ENCODE results near the gene COQ5.
"Not testable (repeated sequence)": the region's sequence is repeated elsewhere in the genome, so short reads cannot be mapped to it uniquely, and the experiment has no call there.

The COQ5 gene

DNA sequence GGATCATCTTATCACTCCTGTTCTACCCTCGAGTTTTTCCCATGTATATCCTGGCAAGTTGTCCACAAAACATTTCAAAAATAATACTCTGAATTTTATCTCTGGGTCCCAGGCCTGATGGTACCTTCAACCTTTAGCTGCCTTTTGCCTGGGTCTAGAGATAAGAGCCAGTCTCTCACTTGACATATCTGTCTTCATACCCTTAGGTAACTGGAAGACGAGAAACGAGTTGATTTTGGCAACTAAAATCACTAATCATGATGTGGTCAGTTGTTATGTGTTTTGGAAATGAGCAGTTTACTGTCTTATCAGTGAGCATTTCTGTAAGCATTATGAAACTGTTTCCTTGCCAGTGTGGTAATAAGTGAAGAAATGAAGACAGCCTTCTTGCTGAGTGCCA is 11.5 kb upstream of the COQ5 start:
- Histone ChIP-seq H3K27ac (ENCODE audit: low read length) (peak overlapping the region; percentile 37), H3K9ac (ENCODE audit: low read length in 2 of 2) (no peak overlapping the region), H3K36me3 (ENCODE audit: control insufficient read depth in 2 of 2, insufficient read depth in 2 of 2, low read length in 2 of 2) (peaks cover 0 to 3% of the 10 kb centered on the region in 2 donors), H3K4me1 (ENCODE audit: control insufficient read depth, insufficient read depth, low read length) (peaks cover 46% of the 10 kb centered on the region), H3K27me3 (ENCODE audit: control insufficient read depth in 1 of 2, insufficient read depth in 2 of 2, low read length in 2 of 2) (no peaks in the 10 kb centered on the region), H3K4me3 (ENCODE audit: low read length in 2 of 2) (no peak overlapping the region), H3K9me3 (ENCODE audit: control insufficient read depth in 2 of 2, low read length in 2 of 2) (no peaks in the 10 kb centered on the region)

DNA sequence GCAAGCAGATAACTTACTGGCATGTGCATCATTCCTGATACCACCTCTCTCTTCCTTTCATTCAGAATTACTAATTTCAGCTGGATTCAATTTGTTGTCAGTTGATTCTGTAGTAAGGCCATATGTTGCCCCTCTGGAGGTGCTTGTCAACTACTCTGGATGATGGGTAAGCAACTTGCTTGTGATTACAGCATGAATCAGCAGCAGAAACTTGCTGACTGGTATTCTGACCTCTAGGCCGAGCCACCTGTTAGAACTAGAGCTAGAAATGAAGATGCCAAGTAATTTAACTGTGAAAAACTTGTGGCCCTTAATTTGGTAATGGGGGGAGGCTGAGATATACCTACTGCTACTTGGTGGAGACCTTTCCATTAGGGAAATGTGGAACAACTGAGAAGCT is 10.3 kb upstream of the COQ5 start:
- no peaks in the 10 kb centered on the region for H3K9me3 ChIP-seq (ENCODE audit: control insufficient read depth in 2 of 2, low read length in 2 of 2)
- H3K4me3 ChIP-seq (ENCODE audit: low read length in 2 of 2), result peak overlapping the region; percentile 40 to 42
- no peaks in the 10 kb centered on the region for H3K27me3 ChIP-seq (ENCODE audit: control insufficient read depth in 1 of 2, insufficient read depth in 2 of 2, low read length in 2 of 2)
- H3K27ac ChIP-seq (ENCODE audit: low read length), result peak overlapping the region; percentile 19
- no peak overlapping the region for H3K9ac ChIP-seq (ENCODE audit: low read length in 2 of 2)
- peaks cover 45% of the 10 kb centered on the region for H3K4me1 ChIP-seq (ENCODE audit: control insufficient read depth, insufficient read depth, low read length)
- H3K36me3 ChIP-seq (ENCODE audit: control insufficient read depth in 2 of 2, insufficient read depth in 2 of 2, low read length in 2 of 2), result peaks cover 0 to 3% of the 10 kb centered on the region in 2 donors

GRCh38 chr12:120538281-120539156 is 9.6 kb upstream of the COQ5 start:
- Histone ChIP-seq H3K4me3 (ENCODE audit: low read length in 2 of 2) (peak overlapping the region; percentile 30 to 45), H3K9ac (ENCODE audit: low read length in 2 of 2) (peak overlapping the region; percentile 1 to 46), H3K27ac (ENCODE audit: low read length) (peak overlapping the region; percentile 46), H3K4me1 (ENCODE audit: control insufficient read depth, insufficient read depth, low read length) (peaks cover 38% of the 10 kb centered on the region), H3K27me3 (ENCODE audit: control insufficient read depth in 1 of 2, insufficient read depth in 2 of 2, low read length in 2 of 2) (no peaks in the 10 kb centered on the region), H3K36me3 (ENCODE audit: control insufficient read depth in 2 of 2, insufficient read depth in 2 of 2, low read length in 2 of 2) (peaks cover 0 to 3% of the 10 kb centered on the region in 2 donors), H3K9me3 (ENCODE audit: control insufficient read depth in 2 of 2, low read length in 2 of 2) (no peaks in the 10 kb centered on the region)

DNA sequence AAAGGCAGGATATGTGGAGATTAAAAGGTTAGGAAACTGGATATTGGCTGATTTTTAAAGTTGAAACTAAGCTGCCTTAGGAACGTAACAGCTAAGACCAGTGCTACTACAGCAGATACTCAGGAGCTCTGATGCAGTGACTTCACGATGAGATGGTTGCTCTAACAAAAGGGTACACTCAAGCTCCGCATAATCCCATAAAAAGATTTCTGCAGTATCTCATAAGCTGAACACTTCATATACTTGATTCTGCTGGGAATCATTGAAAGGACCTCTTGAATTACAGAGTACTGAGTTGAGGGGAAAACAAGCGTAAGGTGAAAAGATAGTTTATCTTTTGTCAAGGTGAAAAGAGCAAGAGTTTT is 8.9 kb upstream of the COQ5 start:
- H3K9me3 ChIP-seq (ENCODE audit: control insufficient read depth in 2 of 2, low read length in 2 of 2), result no peaks in the 10 kb centered on the region
- H3K27ac ChIP-seq (ENCODE audit: low read length), result peak overlapping the region; percentile 46
- no peaks in the 10 kb centered on the region for H3K27me3 ChIP-seq (ENCODE audit: control insufficient read depth in 1 of 2, insufficient read depth in 2 of 2, low read length in 2 of 2)
- peak overlapping the region; percentile 30 to 40 for H3K4me3 ChIP-seq (ENCODE audit: low read length in 2 of 2)
- peak overlapping the region; percentile 2 to 46 for H3K9ac ChIP-seq (ENCODE audit: low read length in 2 of 2)
- peaks cover 0 to 3% of the 10 kb centered on the region in 2 donors for H3K36me3 ChIP-seq (ENCODE audit: control insufficient read depth in 2 of 2, insufficient read depth in 2 of 2, low read length in 2 of 2)
- H3K4me1 ChIP-seq (ENCODE audit: control insufficient read depth, insufficient read depth, low read length), result peaks cover 32% of the 10 kb centered on the region

DNA sequence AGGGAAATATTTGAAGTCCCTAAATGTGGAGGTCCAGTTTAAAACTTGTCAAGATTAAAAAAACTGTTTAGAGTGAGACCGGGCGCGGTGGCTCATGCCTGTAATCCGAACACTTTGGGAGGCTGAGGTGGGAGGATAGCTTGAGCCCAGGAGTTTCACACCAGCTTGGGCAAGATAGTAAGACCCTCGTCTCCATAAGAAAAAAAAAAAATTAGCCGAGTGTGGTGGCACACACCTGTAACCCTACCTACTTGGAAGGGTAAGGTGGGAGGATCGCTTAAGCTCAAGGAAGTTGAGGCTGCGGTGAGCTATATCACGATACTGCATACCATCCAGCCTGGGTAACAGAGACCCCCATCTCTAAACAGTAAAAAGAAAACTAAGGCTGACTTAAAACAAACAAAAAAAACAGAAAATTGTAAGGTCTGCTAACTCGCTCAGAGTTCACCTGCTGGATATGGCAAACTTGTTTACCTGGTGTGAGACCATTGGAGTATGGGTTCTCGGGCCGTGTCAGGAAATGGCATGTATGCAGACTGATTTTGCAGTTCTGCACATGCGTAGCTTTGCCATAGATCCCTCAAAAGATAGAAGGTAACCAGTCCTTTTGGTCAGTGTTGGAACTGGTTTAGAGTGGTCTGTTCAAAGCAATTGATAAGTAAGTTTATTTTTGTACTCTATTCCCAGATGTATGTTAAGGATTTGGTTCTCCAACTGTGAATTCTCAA is 7.3 kb upstream of the COQ5 start:
- H3K9ac ChIP-seq (ENCODE audit: low read length in 2 of 2), result peak overlapping the region; percentile 88 to 91

DNA sequence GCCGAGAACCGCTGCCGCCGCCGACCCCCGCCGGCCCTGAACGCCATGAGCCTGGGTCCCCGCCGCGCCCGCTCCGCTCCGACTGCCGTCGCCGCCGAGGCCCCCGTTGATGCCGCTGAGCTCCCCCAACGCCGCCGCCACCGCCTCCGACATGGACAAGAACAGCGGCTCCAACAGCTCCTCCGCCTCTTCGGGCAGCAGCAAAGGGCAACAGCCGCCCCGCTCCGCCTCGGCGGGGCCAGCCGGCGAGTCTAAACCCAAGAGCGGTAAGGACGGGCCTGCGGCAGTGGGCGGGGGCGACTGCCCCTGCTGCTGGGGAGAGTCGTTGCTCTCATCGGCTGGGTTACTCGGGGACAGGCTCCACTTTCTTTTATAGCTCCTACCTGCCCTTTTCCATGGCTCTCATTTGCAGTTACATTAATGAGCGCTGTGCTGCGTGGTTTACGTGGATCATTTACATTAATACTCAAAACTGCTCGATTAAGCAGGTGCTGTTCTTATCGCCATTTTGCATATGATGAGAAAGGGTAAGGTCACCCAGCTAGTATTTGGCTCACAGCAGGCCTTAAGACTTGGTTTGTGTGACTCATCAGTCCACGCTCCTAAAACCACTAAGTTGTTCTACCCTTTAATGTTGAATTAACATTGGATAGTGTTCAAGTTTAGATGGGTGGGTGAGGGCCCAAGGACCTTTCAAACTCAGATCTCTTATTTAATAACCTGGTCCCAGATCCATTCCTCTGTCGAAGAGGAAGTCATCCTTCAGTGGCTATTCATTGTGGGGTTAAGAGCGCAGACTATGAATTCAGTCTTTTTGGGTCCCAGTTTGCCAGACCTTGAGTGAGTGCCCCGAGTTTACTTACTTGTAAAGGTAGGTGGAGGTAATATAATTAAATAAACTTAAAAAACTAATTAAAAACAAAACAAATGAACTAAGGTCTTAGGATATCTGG is 6.0 kb upstream of the COQ5 start:
- H3K4me3 ChIP-seq (ENCODE audit: low read length in 2 of 2), result peak overlapping the region; percentile 75 to 96
- peak overlapping the region; percentile 93 for H3K27ac ChIP-seq (ENCODE audit: low read length)
- no peaks in the 10 kb centered on the region for H3K9me3 ChIP-seq (ENCODE audit: control insufficient read depth in 2 of 2, low read length in 2 of 2)
- no peaks in the 10 kb centered on the region for H3K27me3 ChIP-seq (ENCODE audit: control insufficient read depth in 1 of 2, insufficient read depth in 2 of 2, low read length in 2 of 2)
- H3K4me1 ChIP-seq (ENCODE audit: control insufficient read depth, insufficient read depth, low read length), result peaks cover 32% of the 10 kb centered on the region
- peaks cover 0 to 3% of the 10 kb centered on the region in 2 donors for H3K36me3 ChIP-seq (ENCODE audit: control insufficient read depth in 2 of 2, insufficient read depth in 2 of 2, low read length in 2 of 2)
- H3K9ac ChIP-seq (ENCODE audit: low read length in 2 of 2), result peak overlapping the region; percentile 88 to 91

More for the DNA sequence above, 7.3 kb upstream of the COQ5 start:
- Histone ChIP-seq H3K27me3 (ENCODE audit: control insufficient read depth in 1 of 2, insufficient read depth in 2 of 2, low read length in 2 of 2) (no peaks in the 10 kb centered on the region), H3K4me3 (ENCODE audit: low read length in 2 of 2) (peak overlapping the region; percentile 75 to 96), H3K9me3 (ENCODE audit: control insufficient read depth in 2 of 2, low read length in 2 of 2) (no peaks in the 10 kb centered on the region), H3K4me1 (ENCODE audit: control insufficient read depth, insufficient read depth, low read length) (peaks cover 32% of the 10 kb centered on the region), H3K36me3 (ENCODE audit: control insufficient read depth in 2 of 2, insufficient read depth in 2 of 2, low read length in 2 of 2) (peaks cover 0 to 3% of the 10 kb centered on the region in 2 donors), H3K27ac (ENCODE audit: low read length) (no peak overlapping the region)

GRCh38 chr12:120534203-120534702 is 5.3 kb upstream of the COQ5 start, which contains the start of gene RNF10:
Gene RNF10 (plus strand): TSS chr12:120534356. CDS start chr12:120534812, 456 bp downstream.
- H3K36me3 ChIP-seq (ENCODE audit: control insufficient read depth in 2 of 2, insufficient read depth in 2 of 2, low read length in 2 of 2), result peaks cover 0 to 3% of the 10 kb centered on the region in 2 donors
- peak within 1 kb of the TSS; percentile 93 for H3K27ac ChIP-seq (ENCODE audit: low read length)
- H3K27me3 ChIP-seq (ENCODE audit: control insufficient read depth in 1 of 2, insufficient read depth in 2 of 2, low read length in 2 of 2), result no peaks in the 10 kb centered on the region
- peak within 1 kb of the TSS; percentile 88 to 91 for H3K9ac ChIP-seq (ENCODE audit: low read length in 2 of 2)
- H3K4me1 ChIP-seq (ENCODE audit: control insufficient read depth, insufficient read depth, low read length), result peaks cover 29% of the 10 kb centered on the region
- H3K9me3 ChIP-seq (ENCODE audit: control insufficient read depth in 2 of 2, low read length in 2 of 2), result no peaks in the 10 kb centered on the region
- H3K4me3 ChIP-seq (ENCODE audit: low read length in 2 of 2), result peak within 1 kb of the TSS; percentile 75 to 96

- Histone ChIP-seq H3K36me3 (ENCODE audit: control insufficient read depth in 2 of 2, insufficient read depth in 2 of 2, low read length in 2 of 2) (peaks cover 0 to 3% of the 10 kb centered on the region in 2 donors), H3K9ac (ENCODE audit: low read length in 2 of 2) (no peak overlapping the region), H3K27ac (ENCODE audit: low read length) (no peak overlapping the region), H3K27me3 (ENCODE audit: control insufficient read depth in 1 of 2, insufficient read depth in 2 of 2, low read length in 2 of 2) (no peaks in the 10 kb centered on the region), H3K4me3 (ENCODE audit: low read length in 2 of 2) (no peak overlapping the region), H3K9me3 (ENCODE audit: control insufficient read depth in 2 of 2, low read length in 2 of 2) (no peaks in the 10 kb centered on the region), H3K4me1 (ENCODE audit: control insufficient read depth, insufficient read depth, low read length) (peaks cover 16% of the 10 kb centered on the region)
Measured at GRCh38 chr12:120532701-120533238, 3.8 kb upstream of the COQ5 start.

DNA sequence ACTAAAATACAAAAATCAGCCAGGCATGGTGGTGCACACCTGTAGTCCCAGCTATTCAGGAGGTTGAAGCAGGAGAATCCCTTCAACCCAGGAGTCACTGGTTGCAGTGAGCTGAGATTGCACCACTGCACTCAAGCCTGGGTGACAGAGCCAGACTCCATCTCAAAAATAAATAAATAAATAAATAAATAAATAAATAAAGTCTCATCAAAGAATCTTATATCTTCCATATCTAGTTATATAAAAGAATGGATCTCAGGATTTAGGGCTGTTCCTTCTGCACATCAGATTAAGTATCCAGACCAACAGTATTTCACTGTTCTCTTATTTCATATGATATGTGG is 1.4 kb upstream of the COQ5 start:
- H3K27me3 ChIP-seq (ENCODE audit: control insufficient read depth in 1 of 2, insufficient read depth in 2 of 2, low read length in 2 of 2); H3K36me3 ChIP-seq (ENCODE audit: control insufficient read depth in 2 of 2, insufficient read depth in 2 of 2, low read length in 2 of 2); H3K9me3 ChIP-seq (ENCODE audit: control insufficient read depth in 2 of 2, low read length in 2 of 2); H3K9ac ChIP-seq (ENCODE audit: low read length in 2 of 2); H3K4me1 ChIP-seq (ENCODE audit: control insufficient read depth, insufficient read depth, low read length): not testable (repeated sequence)
- H3K27ac ChIP-seq (ENCODE audit: low read length), result peak overlapping the region; percentile 93
- peak overlapping the region in 1 of 2 donors; percentile 90 for H3K4me3 ChIP-seq (ENCODE audit: low read length in 2 of 2)

Measured in stomach smooth muscle (tissue), 2 donors.